ENCODE measurements around the gene LYAR.

DNA sequence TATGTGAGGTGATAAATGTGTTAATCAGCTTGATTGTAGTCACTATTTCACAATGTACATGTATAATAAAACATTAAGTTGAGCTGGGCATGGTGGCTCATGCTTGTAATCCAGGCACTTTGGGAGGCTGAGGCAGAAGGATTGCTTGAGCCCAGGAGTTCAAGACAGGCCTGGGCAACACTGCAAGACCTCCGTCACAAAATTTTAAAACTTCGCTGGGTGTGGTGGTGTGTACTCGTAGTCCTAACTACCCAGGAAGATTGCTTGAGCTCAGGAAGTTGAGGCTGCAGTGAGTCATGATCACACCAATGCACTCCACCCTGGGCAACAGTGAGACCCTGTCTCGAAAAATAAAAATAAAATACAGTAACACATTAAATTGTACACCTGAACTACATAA lies 20.1 kb downstream of the LYAR start:
- no peak for TF ChIP-seq POLR2A (IDR thresholded peaks at IDR 0.05)
- TF ChIP-seq POLR2AphosphoS5 (IDR thresholded peaks at IDR 0.05): no peak
- TF ChIP-seq, protein P1, sequence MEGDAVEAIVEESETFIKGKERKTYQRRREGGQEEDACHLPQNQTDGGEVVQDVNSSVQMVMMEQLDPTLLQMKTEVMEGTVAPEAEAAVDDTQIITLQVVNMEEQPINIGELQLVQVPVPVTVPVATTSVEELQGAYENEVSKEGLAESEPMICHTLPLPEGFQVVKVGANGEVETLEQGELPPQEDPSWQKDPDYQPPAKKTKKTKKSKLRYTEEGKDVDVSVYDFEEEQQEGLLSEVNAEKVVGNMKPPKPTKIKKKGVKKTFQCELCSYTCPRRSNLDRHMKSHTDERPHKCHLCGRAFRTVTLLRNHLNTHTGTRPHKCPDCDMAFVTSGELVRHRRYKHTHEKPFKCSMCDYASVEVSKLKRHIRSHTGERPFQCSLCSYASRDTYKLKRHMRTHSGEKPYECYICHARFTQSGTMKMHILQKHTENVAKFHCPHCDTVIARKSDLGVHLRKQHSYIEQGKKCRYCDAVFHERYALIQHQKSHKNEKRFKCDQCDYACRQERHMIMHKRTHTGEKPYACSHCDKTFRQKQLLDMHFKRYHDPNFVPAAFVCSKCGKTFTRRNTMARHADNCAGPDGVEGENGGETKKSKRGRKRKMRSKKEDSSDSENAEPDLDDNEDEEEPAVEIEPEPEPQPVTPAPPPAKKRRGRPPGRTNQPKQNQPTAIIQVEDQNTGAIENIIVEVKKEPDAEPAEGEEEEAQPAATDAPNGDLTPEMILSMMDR (IDR thresholded peaks at IDR 0.05): no peak
